Right atrium auricular region (tissue), 2 donors: ENCODE measurements around the gene MTFMT. TPM values are rescaled to one million over a fixed set of nuclear protein-coding genes. Genes with fewer than 3 reads are reported as not detected.

Experiments used
- DNase-seq: peaks from one replicate; pipeline ENCODE4 v3.0.0-alpha.2; 2019; ENCODE audit warnings: low spot score
- H3K27ac ChIP-seq, 2 donors: fragments of 200-600 bp; sonication (generic); 1 replicate in 1 of 2; 2 replicates in 1 of 2; pipeline ENCODE4 v1.5.1; 2016 to 2019
- H3K27me3 ChIP-seq, 2 donors: fragments of 200-600 bp; sonication (generic); one replicate each; pipeline versions ENCODE4 v1.5.1 to v1.6.0; 2017 to 2019
- H3K36me3 ChIP-seq: fragments of 200-600 bp; sonication (generic); one replicate; pipeline ENCODE4 v1.5.1; 2016
- H3K4me1 ChIP-seq, 2 donors: fragments of 200-600 bp; sonication (generic); one replicate each; pipeline versions ENCODE4 v1.5.1 to v1.6.0; 2017 to 2019
- H3K4me3 ChIP-seq, 2 donors: fragments of 200-600 bp; sonication (generic); 1 replicate in 1 of 2; 2 replicates in 1 of 2; pipeline ENCODE4 v1.5.1; 2017 to 2019; ENCODE audit warnings: mild to moderate bottlenecking in 1 of 2, moderate library complexity in 1 of 2
- H3K9me3 ChIP-seq, 2 donors: fragments of 200-600 bp; sonication (generic); one replicate each; pipeline ENCODE4 v1.5.1; 2019
- total RNA-seq, 2 donors: library from RNA; depleted of rRNA; stranded (reverse); fragments of >200 nt; gene quantifications; one replicate each; pipeline ENCODE4 v1.1.0, GENCODE V29; 2016
- TF ChIP-seq, protein P1 (sequence below), 2 donors: fragments of 200-600 bp; sonication (generic); IDR thresholded peaks; one replicate each; pipeline ENCODE4 v1.5.1; 2019; ENCODE audit warnings: antibody characterized with exemption in 2 of 2

MTFMT gene
- total RNA-seq, 2 donors from 2014 or later: 24.1 to 25.9 TPM

DNA sequence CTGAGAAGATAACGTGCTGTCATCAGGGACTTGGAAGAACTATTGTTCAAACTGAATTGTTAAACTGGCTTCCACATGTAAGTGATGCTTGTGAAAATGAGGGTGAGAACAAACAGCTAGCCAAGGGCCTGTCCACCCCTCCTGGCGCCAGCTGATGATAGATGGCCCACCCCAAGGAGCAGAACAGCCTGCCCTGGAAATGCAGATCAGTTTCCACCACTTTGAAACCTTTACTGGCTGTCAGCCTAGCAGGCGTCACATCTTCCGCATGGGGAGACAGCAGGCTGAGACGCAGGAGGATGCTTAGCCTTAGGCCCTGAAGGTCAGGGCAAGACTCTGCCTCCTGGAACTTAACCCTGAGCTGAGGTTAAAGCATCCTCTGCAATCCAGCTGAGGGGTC, 9.4 kb upstream of the MTFMT start:
- Histone ChIP-seq H3K4me1 (peaks cover 0 to 2% of the 10 kb centered on the region in 2 donors), H3K27me3 (no peaks in the 10 kb centered on the region), H3K36me3 (no peaks in the 10 kb centered on the region), H3K4me3 (no peak overlapping the region), H3K27ac (no peak overlapping the region), H3K9me3 (no peaks in the 10 kb centered on the region)
- TF ChIP-seq, protein P1, sequence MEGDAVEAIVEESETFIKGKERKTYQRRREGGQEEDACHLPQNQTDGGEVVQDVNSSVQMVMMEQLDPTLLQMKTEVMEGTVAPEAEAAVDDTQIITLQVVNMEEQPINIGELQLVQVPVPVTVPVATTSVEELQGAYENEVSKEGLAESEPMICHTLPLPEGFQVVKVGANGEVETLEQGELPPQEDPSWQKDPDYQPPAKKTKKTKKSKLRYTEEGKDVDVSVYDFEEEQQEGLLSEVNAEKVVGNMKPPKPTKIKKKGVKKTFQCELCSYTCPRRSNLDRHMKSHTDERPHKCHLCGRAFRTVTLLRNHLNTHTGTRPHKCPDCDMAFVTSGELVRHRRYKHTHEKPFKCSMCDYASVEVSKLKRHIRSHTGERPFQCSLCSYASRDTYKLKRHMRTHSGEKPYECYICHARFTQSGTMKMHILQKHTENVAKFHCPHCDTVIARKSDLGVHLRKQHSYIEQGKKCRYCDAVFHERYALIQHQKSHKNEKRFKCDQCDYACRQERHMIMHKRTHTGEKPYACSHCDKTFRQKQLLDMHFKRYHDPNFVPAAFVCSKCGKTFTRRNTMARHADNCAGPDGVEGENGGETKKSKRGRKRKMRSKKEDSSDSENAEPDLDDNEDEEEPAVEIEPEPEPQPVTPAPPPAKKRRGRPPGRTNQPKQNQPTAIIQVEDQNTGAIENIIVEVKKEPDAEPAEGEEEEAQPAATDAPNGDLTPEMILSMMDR (IDR thresholded peaks at IDR 0.05): no peak
- DNase-seq: no peak

DNA sequence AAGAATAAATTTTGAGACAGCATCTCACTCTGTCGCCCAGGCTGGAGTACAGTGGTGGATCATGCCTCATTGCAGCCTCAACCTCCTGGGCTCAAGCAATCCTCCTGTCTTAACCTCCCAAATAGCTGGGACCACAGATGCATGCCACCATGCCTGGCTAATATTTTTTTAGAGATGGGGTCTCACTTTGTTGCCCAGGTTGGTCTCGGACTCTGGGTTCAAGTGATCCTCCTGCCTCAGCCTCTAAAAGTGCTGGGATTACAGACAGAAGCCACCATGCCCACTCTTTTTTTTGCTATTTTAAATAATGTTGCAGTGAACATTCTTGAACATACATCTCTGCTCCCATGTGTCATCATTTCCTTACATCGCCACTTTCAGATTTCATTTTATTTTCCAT, 9.0 kb upstream of the MTFMT start:
- Histone ChIP-seq H3K36me3 (no peaks in the 10 kb centered on the region), H3K4me3 (no peak overlapping the region), H3K9me3 (no peaks in the 10 kb centered on the region), H3K27me3 (no peaks in the 10 kb centered on the region), H3K27ac (no peak overlapping the region), H3K4me1 (peaks cover 0 to 6% of the 10 kb centered on the region in 2 donors)
- TF ChIP-seq, protein P1 (IDR thresholded peaks at IDR 0.05): no peak
- DNase-seq: no peak

GRCh38 chr15:65037309-65037708, 7.9 kb upstream of the MTFMT start:
- H3K4me1 ChIP-seq: peaks cover 0 to 8% of the 10 kb centered on the region in 2 donors
- H3K27ac ChIP-seq: no peak overlapping the region
- no peaks in the 10 kb centered on the region for H3K27me3 ChIP-seq
- TF ChIP-seq, protein P1 (IDR thresholded peaks at IDR 0.05): no peak
- H3K9me3 ChIP-seq: no peaks in the 10 kb centered on the region
- DNase-seq: no peak
- H3K36me3 ChIP-seq: no peaks in the 10 kb centered on the region
- H3K4me3 ChIP-seq: no peak overlapping the region

DNA sequence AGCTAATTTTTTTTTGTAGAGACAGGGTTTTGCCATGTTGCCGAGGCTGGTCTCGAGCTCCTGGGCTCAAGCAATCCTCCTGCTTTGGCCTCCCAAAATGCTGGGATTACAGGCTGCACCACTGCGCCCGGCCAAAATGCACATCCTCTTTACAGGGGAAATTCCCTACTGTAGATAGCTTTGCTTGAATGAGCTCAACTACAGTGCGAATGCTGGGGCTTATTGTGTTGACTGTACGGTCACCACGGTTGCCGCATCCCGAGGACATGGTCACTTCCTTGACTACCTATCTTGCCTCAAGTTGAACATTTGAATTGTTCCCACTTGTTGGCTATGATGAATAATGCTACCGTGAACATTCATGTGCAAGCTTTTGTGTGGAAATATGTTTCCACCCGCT, 5.3 kb upstream of the MTFMT start:
- no peak for DNase-seq

DNA sequence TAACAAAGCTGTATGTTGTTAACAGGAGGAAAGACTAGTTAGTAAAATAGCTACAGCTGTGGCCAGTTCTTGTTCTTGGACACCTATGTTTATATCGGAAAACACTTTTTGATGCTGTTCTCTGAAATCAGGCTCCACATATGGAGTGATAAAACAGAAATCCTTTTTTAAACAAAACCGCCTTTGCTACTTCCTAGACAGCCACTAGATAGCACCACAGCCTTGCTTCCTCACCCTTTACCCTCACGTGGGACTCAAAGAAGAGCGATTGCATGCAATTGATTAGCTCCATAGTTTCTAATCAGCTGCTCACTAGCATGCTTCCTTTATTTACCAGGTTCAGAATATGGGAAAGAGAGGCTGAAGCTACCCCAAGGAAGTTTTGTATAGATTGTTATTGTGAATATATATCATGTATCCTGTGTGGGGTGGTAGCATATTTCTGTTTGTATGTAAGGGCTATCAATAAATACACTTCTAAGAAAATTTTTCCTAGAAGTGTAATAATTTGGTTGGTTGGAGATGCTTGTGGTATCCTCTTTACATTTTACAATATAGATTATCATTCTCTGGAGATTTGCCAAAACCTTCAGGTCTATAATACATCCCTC, 4.3 kb upstream of the MTFMT start:
- TF ChIP-seq, protein P1 (IDR thresholded peaks at IDR 0.05): peak in 1 of 2 donors; percentile 56
- Histone ChIP-seq H3K36me3 (no peaks in the 10 kb centered on the region), H3K27me3 (no peaks in the 10 kb centered on the region), H3K9me3 (no peaks in the 10 kb centered on the region), H3K27ac (no peak overlapping the region), H3K4me3 (no peak overlapping the region), H3K4me1 (peaks cover 0 to 8% of the 10 kb centered on the region in 2 donors)
- DNase-seq: no peak

More for the DNA sequence above, 5.3 kb upstream of the MTFMT start:
- Histone ChIP-seq H3K27me3 (no peaks in the 10 kb centered on the region), H3K27ac (no peak overlapping the region), H3K9me3 (no peaks in the 10 kb centered on the region), H3K36me3 (no peaks in the 10 kb centered on the region), H3K4me3 (no peak overlapping the region), H3K4me1 (peaks cover 0 to 8% of the 10 kb centered on the region in 2 donors)
- TF ChIP-seq, protein P1 (IDR thresholded peaks at IDR 0.05): no peak
